Stimulated activated CD4-positive, alpha-beta T cell treated with anti-CD3 and anti-CD28 coated beads, Interleukin-1b, Interleukin-23, amount 100 ng/mL, for 4 hours (primary cell): ENCODE measurements around the gene BLTP3A.

Experiments used
- DNase-seq, 2 donors: peaks; one replicate each; pipeline ENCODE4 v3.0.0-alpha.2; 2020; ENCODE audit warnings: low read depth in 2 of 2

The BLTP3A gene

DNA sequence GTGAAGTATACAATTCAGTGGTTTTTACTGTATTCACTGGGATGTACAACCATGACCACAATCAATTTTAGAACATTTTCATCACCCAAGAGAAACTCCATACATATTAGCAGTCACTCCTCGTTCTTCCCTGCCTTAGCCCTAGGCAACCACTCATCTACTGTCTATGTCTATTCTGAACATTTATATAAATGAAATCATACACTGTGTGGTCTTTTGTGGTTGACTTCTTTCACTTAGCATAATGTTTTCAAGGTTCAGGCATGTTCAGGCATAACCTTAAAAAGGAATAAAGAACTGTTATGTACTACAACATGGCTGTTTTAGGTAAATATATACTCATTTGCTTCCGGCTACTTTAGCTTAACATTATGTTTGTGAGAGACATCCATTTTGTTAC, 37.3 kb downstream of the BLTP3A start:
- no peak for DNase-seq

DNA sequence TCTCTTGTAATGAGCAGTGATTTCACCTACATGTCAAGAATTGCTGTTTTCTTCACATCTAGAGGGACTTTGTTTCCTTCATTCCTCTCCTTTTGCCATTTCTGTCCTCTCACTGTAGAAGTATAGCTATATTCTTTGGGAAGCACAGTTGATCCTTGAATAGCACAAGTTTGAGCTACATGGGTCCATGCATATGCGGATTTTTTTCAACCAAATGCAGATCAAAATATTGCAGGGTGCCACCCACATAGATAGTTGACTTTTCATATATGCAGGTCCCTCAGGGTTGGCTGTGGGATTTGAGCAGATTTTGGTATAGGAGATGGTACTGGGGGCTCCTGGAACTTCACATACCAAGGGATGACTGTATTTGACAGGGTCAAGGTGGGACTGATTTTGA, 41.1 kb downstream of the BLTP3A start:
- no peak for DNase-seq

GRCh38 chr6:34834789-34835518, 43.1 kb downstream of the BLTP3A start:
- DNase-seq, result no peak

GRCh38 chr6:34836008-34836407, 44.1 kb downstream of the BLTP3A start:
- no peak for DNase-seq

GRCh38 chr6:34836451-34836850, 44.6 kb downstream of the BLTP3A start:
- DNase-seq, result no peak

DNA sequence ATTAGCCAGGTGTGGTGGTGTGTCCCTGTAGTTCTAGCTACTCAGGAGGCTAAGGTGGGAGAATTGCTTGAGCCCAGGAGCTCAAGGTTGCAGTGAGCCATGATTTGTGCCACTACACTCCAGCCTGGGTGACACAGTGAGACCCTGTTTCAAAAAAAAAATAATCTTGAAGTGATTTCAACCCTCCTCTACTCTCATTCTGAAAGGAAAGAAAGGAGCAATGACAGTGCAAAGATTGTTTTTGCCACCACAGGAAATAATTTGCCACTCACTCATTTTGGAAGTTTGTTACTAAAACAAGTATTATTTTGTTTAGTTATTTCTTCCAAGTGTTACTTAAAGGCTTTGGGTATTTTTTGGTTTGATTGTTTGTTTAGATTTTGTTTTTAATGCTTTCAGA, 45.6 kb downstream of the BLTP3A start:
- no peak for DNase-seq

GRCh38 chr6:34839666-34840352, 47.9 kb downstream of the BLTP3A start:
- no peak for DNase-seq
